ENCODE results near the gene RAG1.

Gene RAG1

DNA sequence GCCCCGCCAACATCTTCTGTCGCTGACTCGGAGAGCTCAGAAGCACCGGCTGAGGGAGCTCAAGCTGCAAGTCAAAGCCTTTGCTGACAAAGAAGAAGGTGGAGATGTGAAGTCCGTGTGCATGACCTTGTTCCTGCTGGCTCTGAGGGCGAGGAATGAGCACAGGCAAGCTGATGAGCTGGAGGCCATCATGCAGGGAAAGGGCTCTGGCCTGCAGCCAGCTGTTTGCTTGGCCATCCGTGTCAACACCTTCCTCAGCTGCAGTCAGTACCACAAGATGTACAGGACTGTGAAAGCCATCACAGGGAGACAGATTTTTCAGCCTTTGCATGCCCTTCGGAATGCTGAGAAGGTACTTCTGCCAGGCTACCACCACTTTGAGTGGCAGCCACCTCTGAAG, 6.7 kb downstream of the RAG1 start:
- H4K20me1 ChIP-seq (ENCODE audit: control insufficient read depth, insufficient read depth, low read depth, low read length): no peaks in the 10 kb centered on the region

DNA sequence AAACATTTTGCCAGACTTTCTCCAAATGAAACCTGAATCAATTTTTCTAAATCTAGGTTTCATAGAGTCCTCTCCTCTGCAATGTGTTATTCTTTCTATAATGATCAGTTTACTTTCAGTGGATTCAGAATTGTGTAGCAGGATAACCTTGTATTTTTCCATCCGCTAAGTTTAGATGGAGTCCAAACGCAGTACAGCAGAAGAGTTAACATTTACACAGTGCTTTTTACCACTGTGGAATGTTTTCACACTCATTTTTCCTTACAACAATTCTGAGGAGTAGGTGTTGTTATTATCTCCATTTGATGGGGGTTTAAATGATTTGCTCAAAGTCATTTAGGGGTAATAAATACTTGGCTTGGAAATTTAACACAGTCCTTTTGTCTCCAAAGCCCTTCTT, 9.6 kb downstream of the RAG1 start:
- TF ChIP-seq EZH2phosphoT487 (IDR thresholded peaks at IDR 0.05; ENCODE audit: borderline replicate concordance, low read length): no peak
- TF ChIP-seq, protein P1, sequence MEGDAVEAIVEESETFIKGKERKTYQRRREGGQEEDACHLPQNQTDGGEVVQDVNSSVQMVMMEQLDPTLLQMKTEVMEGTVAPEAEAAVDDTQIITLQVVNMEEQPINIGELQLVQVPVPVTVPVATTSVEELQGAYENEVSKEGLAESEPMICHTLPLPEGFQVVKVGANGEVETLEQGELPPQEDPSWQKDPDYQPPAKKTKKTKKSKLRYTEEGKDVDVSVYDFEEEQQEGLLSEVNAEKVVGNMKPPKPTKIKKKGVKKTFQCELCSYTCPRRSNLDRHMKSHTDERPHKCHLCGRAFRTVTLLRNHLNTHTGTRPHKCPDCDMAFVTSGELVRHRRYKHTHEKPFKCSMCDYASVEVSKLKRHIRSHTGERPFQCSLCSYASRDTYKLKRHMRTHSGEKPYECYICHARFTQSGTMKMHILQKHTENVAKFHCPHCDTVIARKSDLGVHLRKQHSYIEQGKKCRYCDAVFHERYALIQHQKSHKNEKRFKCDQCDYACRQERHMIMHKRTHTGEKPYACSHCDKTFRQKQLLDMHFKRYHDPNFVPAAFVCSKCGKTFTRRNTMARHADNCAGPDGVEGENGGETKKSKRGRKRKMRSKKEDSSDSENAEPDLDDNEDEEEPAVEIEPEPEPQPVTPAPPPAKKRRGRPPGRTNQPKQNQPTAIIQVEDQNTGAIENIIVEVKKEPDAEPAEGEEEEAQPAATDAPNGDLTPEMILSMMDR (IDR thresholded peaks at IDR 0.05; ENCODE audit: low read depth, low read length, poor library complexity, severe bottlenecking): no peak
- no peaks in the 10 kb centered on the region for H3K9me2 ChIP-seq (replicated peaks; ENCODE audit: control insufficient read depth, low read length)
- no peaks in the 10 kb centered on the region for H3K36me3 ChIP-seq (ENCODE audit: control insufficient read depth, low read length)
- no peak overlapping the region for H3K4me2 ChIP-seq (ENCODE audit: low read length)
- no peaks in the 10 kb centered on the region for H4K20me1 ChIP-seq (ENCODE audit: control insufficient read depth, insufficient read depth, low read depth, low read length)
- no peaks in the 10 kb centered on the region for H3K27me3 ChIP-seq (ENCODE audit: control insufficient read depth, low read length)
- H3K4me1 ChIP-seq (ENCODE audit: control insufficient read depth, low read length): no peaks in the 10 kb centered on the region
- H3K9me3 ChIP-seq (ENCODE audit: control insufficient read depth, insufficient read depth, low read length): peaks cover 5% of the 10 kb centered on the region; the same call in 1 of the 2 replicates
- H3F3A ChIP-seq (ENCODE audit: control insufficient read depth, insufficient read depth): no peaks in the 10 kb centered on the region
- no peak overlapping the region for H3K27ac ChIP-seq (ENCODE audit: low read depth, low read length)
- no peaks in the 10 kb centered on the region for H3K79me2 ChIP-seq (ENCODE audit: control insufficient read depth, low read length)
- H3K4me3 ChIP-seq (ENCODE audit: low read length): no peak overlapping the region

More for the DNA sequence above, 6.7 kb downstream of the RAG1 start:
- Histone ChIP-seq H3K4me3 (ENCODE audit: low read length) (no peak overlapping the region), H3K9me2 (replicated peaks; ENCODE audit: control insufficient read depth, low read length) (no peaks in the 10 kb centered on the region), H3K4me2 (ENCODE audit: low read length) (no peak overlapping the region), H3K27ac (ENCODE audit: low read depth, low read length) (no peak overlapping the region), H3K27me3 (ENCODE audit: control insufficient read depth, low read length) (peaks cover 10% of the 10 kb centered on the region), H3F3A (ENCODE audit: control insufficient read depth, insufficient read depth) (no peaks in the 10 kb centered on the region), H3K36me3 (ENCODE audit: control insufficient read depth, low read length) (no peaks in the 10 kb centered on the region), H3K9me3 (ENCODE audit: control insufficient read depth, insufficient read depth, low read length) (no peaks in the 10 kb centered on the region), H3K4me1 (ENCODE audit: control insufficient read depth, low read length) (no peaks in the 10 kb centered on the region), H3K79me2 (ENCODE audit: control insufficient read depth, low read length) (no peaks in the 10 kb centered on the region)
- no peak for TF ChIP-seq EZH2phosphoT487 (IDR thresholded peaks at IDR 0.05; ENCODE audit: borderline replicate concordance, low read length)
- TF ChIP-seq, protein P1 (IDR thresholded peaks at IDR 0.05; ENCODE audit: low read depth, low read length, poor library complexity, severe bottlenecking): no peak

DNA sequence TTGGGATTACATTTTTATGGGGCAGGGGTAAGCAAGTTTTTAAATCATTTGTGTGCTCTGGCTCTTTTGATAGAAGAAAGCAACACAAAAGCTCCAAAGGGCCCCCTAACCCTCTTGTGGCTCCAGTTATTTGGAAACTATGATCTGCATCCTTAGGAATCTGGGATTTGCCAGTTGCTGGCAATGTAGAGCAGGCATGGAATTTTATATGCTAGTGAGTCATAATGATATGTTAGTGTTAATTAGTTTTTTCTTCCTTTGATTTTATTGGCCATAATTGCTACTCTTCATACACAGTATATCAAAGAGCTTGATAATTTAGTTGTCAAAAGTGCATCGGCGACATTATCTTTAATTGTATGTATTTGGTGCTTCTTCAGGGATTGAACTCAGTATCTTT, 10.1 kb downstream of the RAG1 start:
- H3K27ac ChIP-seq (ENCODE audit: low read depth, low read length): no peak overlapping the region
- no peaks in the 10 kb centered on the region for H3K27me3 ChIP-seq (ENCODE audit: control insufficient read depth, low read length)
- no peaks in the 10 kb centered on the region for H3K79me2 ChIP-seq (ENCODE audit: control insufficient read depth, low read length)
- H4K20me1 ChIP-seq (ENCODE audit: control insufficient read depth, insufficient read depth, low read depth, low read length): no peaks in the 10 kb centered on the region
- TF ChIP-seq, protein P1 (IDR thresholded peaks at IDR 0.05; ENCODE audit: low read depth, low read length, poor library complexity, severe bottlenecking): no peak
- no peak for TF ChIP-seq EZH2phosphoT487 (IDR thresholded peaks at IDR 0.05; ENCODE audit: borderline replicate concordance, low read length)
- H3K36me3 ChIP-seq (ENCODE audit: control insufficient read depth, low read length): no peaks in the 10 kb centered on the region
- H3K4me2 ChIP-seq (ENCODE audit: low read length): no peak overlapping the region
- H3K4me1 ChIP-seq (ENCODE audit: control insufficient read depth, low read length): no peaks in the 10 kb centered on the region
- H3F3A ChIP-seq (ENCODE audit: control insufficient read depth, insufficient read depth): no peaks in the 10 kb centered on the region
- peaks cover 5% of the 10 kb centered on the region; the same call in 1 of the 2 replicates for H3K9me3 ChIP-seq (ENCODE audit: control insufficient read depth, insufficient read depth, low read length)
- no peak overlapping the region for H3K4me3 ChIP-seq (ENCODE audit: low read length)
- H3K9me2 ChIP-seq (replicated peaks; ENCODE audit: control insufficient read depth, low read length): no peaks in the 10 kb centered on the region
